Measurements from ENCODE around the gene ADO.
"Not testable (repeated sequence)": the region's sequence is repeated elsewhere in the genome, so short reads cannot be mapped to it uniquely, and the experiment has no call there.

Gene ADO

GRCh38 chr10:62804356-62805230, at the start of gene ADO:
ADO (plus strand) TSS chr10:62804720; CDS start chr10:62805060, 340 bp downstream.
- peak; percentile 49 to 56 for DNase-seq (ENCODE audit: low read depth in 2 of 2)

- DNase-seq (ENCODE audit: low read depth in 2 of 2): no peak
Observed at GRCh38 chr10:62754963-62755362, 49.6 kb upstream of the ADO start.

GRCh38 chr10:62755662-62756653, 48.6 kb upstream of the ADO start:
- DNase-seq (ENCODE audit: low read depth in 2 of 2): no peak

- DNase-seq (ENCODE audit: low read depth in 2 of 2): no peak
Observed at GRCh38 chr10:62759599-62760175, 44.8 kb upstream of the ADO start.

- DNase-seq (ENCODE audit: low read depth in 2 of 2): no peak
Observed at GRCh38 chr10:62760401-62760800, 44.1 kb upstream of the ADO start.

GRCh38 chr10:62761115-62761514, 43.4 kb upstream of the ADO start:
- DNase-seq (ENCODE audit: low read depth in 2 of 2): no peak

- DNase-seq (ENCODE audit: low read depth in 2 of 2): no peak
Observed at GRCh38 chr10:62763155-62763554, 41.4 kb upstream of the ADO start.

- DNase-seq (ENCODE audit: low read depth in 2 of 2): no peak
Observed at GRCh38 chr10:62764011-62764410, 40.5 kb upstream of the ADO start.

GRCh38 chr10:62765726-62766125, 38.8 kb upstream of the ADO start:
- DNase-seq (ENCODE audit: low read depth in 2 of 2): no peak

GRCh38 chr10:62766386-62766785, 38.1 kb upstream of the ADO start:
- DNase-seq (ENCODE audit: low read depth in 2 of 2): no peak

- DNase-seq (ENCODE audit: low read depth in 2 of 2): no peak
Observed at GRCh38 chr10:62769574-62770242, 34.8 kb upstream of the ADO start.

- no peak for DNase-seq (ENCODE audit: low read depth in 2 of 2)
Observed at GRCh38 chr10:62772186-62772974, 32.1 kb upstream of the ADO start.

- DNase-seq (ENCODE audit: low read depth in 2 of 2): no peak
Observed at GRCh38 chr10:62778125-62778524, 26.4 kb upstream of the ADO start.

- DNase-seq (ENCODE audit: low read depth in 2 of 2): peak; percentile 58 to 69
Observed at GRCh38 chr10:62779487-62780248, 24.9 kb upstream of the ADO start.

- not testable (repeated sequence) for DNase-seq (ENCODE audit: low read depth in 2 of 2)
Observed at GRCh38 chr10:62784537-62784936, 20.0 kb upstream of the ADO start.

GRCh38 chr10:62788285-62788684, 16.2 kb upstream of the ADO start:
- not testable (repeated sequence) for DNase-seq (ENCODE audit: low read depth in 2 of 2)

GRCh38 chr10:62788861-62789467, 15.6 kb upstream of the ADO start:
- DNase-seq (ENCODE audit: low read depth in 2 of 2): no peak

GRCh38 chr10:62790019-62790555, 14.4 kb upstream of the ADO start:
- DNase-seq (ENCODE audit: low read depth in 2 of 2): no peak

GRCh38 chr10:62790571-62790970, 13.9 kb upstream of the ADO start:
- no peak for DNase-seq (ENCODE audit: low read depth in 2 of 2)
